Measurements from ENCODE around the gene THG1L. TPM values are rescaled to one million over a fixed set of nuclear protein-coding genes. Genes with fewer than 3 reads are reported as not detected.

THG1L gene
- total RNA-seq, 1 experiment from 2014 or later: 29.9 TPM

- H3K36me3 Mint-ChIP-seq (ENCODE audit: insufficient read depth, unreplicated experiment): peaks cover 9% of the 10 kb centered on the region
- no peaks in the 10 kb centered on the region for H3K27me3 Mint-ChIP-seq (ENCODE audit: insufficient read depth, unreplicated experiment)
- H3K9me3 Mint-ChIP-seq (ENCODE audit: unreplicated experiment): no peaks in the 10 kb centered on the region
- peak; percentile 73 for DNase-seq (ENCODE audit: unreplicated experiment)
- H3K4me3 Mint-ChIP-seq (ENCODE audit: unreplicated experiment): no peak overlapping the region
- ChIA-PET POLR2A (interaction anchor here (0.6 to 1.2 kb wide), 2 partner anchors 10 kb away, joined by 4 to 6 read pairs; no protein-coding TSS in a partner anchor), CTCF (no interaction called here)
- TF ChIP-seq CTCF (IDR thresholded peaks at IDR 0.05; ENCODE audit: unreplicated experiment): no peak
- BruUV-seq (replicated peaks): no TSS peak
- H3K4me1 Mint-ChIP-seq (ENCODE audit: insufficient read depth, unreplicated experiment): no peaks in the 10 kb centered on the region
- intact Hi-C loops (cut with micrococcal nuclease): no loop called here
- H3K27ac Mint-ChIP-seq (ENCODE audit: low read depth, unreplicated experiment): no peak overlapping the region
These were observed 47.0 kb downstream of the THG1L start for GRCh38 chr5:157778121-157778805.

- no peak for DNase-seq (ENCODE audit: unreplicated experiment)
- Mint-ChIP-seq H3K4me1 (ENCODE audit: insufficient read depth, unreplicated experiment) (no peaks in the 10 kb centered on the region), H3K27me3 (ENCODE audit: insufficient read depth, unreplicated experiment) (no peaks in the 10 kb centered on the region), H3K4me3 (ENCODE audit: unreplicated experiment) (no peak overlapping the region), H3K27ac (ENCODE audit: low read depth, unreplicated experiment) (no peak overlapping the region), H3K36me3 (ENCODE audit: insufficient read depth, unreplicated experiment) (peaks cover 19% of the 10 kb centered on the region), H3K9me3 (ENCODE audit: unreplicated experiment) (no peaks in the 10 kb centered on the region)
- no peak for TF ChIP-seq CTCF (IDR thresholded peaks at IDR 0.05; ENCODE audit: unreplicated experiment)
- ChIA-PET CTCF (no interaction called here), POLR2A (no interaction called here)
- BruUV-seq (replicated peaks): no TSS peak
- intact Hi-C loops (cut with micrococcal nuclease): no loop called here
These were observed 48.0 kb downstream of the THG1L start for GRCh38 chr5:157779221-157779620.

- no peaks in the 10 kb centered on the region for H3K27me3 Mint-ChIP-seq (ENCODE audit: insufficient read depth, unreplicated experiment)
- TF ChIP-seq CTCF (IDR thresholded peaks at IDR 0.05; ENCODE audit: unreplicated experiment): no peak
- no peak for DNase-seq (ENCODE audit: unreplicated experiment)
- H3K27ac Mint-ChIP-seq (ENCODE audit: low read depth, unreplicated experiment): no peak overlapping the region
- no TSS peak for BruUV-seq (replicated peaks)
- H3K4me1 Mint-ChIP-seq (ENCODE audit: insufficient read depth, unreplicated experiment): no peaks in the 10 kb centered on the region
- ChIA-PET POLR2A (interaction anchor here (0.7 to 1.0 kb wide), 2 partner anchors 17 to 163 kb away, joined by 3 to 5 read pairs; no protein-coding TSS in a partner anchor), CTCF (no interaction called here)
- H3K9me3 Mint-ChIP-seq (ENCODE audit: unreplicated experiment): no peaks in the 10 kb centered on the region
- no peak overlapping the region for H3K4me3 Mint-ChIP-seq (ENCODE audit: unreplicated experiment)
- peaks cover 85% of the 10 kb centered on the region for H3K36me3 Mint-ChIP-seq (ENCODE audit: insufficient read depth, unreplicated experiment)
- intact Hi-C loops (cut with micrococcal nuclease): no loop called here
These were observed 54.6 kb downstream of the THG1L start for GRCh38 chr5:157785801-157786200.

Other genes starting within 250 kb of the THG1L start
- 0.47 and 0.96 TPM in 2 replicates for gene ADAM19, start 155.6 kb upstream of the THG1L start, total RNA-seq (2022)
- 0.15 TPM in 1 of 2 replicates, not detected in the other for gene SOX30, start 79.0 kb upstream of the THG1L start, total RNA-seq (2022)
- gene C5orf52, start 59.9 kb upstream of the THG1L start, total RNA-seq (2022): not detected in 2 replicates
- 3.4 and 4.5 TPM in 2 replicates for gene LSM11, start 12.3 kb downstream of the THG1L start, total RNA-seq (2022)
- 170 and 176 TPM in 2 replicates for gene CLINT1, start 127.7 kb downstream of the THG1L start, total RNA-seq (2022)